Lower leg skin (tissue), 3 donors: ENCODE results near the gene PCP2.

Experiments
- CTCF ChIP-seq, 3 donors: fragments of 450-650 bp; IDR thresholded peaks; one replicate each; pipeline ENCODE4 v1.5.1; 2016; ENCODE audit warnings: antibody characterized with exemption in 3 of 3, mild to moderate bottlenecking in 3 of 3, moderate library complexity in 2 of 3
- POLR2A ChIP-seq, 2 donors: fragments of 450-650 bp; IDR thresholded peaks; one replicate each; pipeline ENCODE4 v1.6.1; 2016 to 2017; ENCODE audit warnings: antibody characterized with exemption in 2 of 2, mild to moderate bottlenecking in 1 of 2, moderate library complexity in 1 of 2

- TF ChIP-seq CTCF (IDR thresholded peaks at IDR 0.05) (no peak), POLR2A (IDR thresholded peaks at IDR 0.05) (no peak)
Observed at GRCh38 chr19:7680606-7681339, 47.3 kb upstream of the PCP2 start, which contains the start of gene TRAPPC5.
